ENCODE data around the gene EDNRB. TPM values are rescaled to one million over a fixed set of nuclear protein-coding genes. Genes with fewer than 3 reads are reported as not detected.

The EDNRB gene
- polyA plus RNA-seq, 3 donors, result 0.08 to 0.53 (median 0.37) TPM

DNA sequence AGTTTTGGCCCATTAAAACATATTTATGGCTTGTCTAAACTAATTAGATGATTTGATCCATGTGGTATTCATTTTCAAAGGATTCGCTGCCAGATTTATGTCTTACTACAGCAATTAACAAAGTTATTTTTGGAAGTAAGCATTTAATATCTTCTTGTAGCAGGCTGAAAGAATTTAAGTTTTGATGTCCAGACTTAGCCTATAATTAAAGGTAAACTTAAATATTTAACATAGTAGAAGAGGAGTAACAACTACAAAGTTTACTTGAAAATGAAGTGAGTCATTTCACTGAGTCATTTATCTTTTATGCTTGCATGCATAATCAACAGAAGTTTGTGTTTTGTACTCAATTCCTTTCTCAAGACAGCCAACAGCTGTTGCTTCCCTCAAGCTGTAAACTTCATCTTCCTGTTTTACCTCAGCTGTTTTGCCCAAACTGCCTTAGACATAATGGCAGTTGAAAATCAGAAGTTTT is 58.1 kb downstream of the EDNRB start:
- Histone ChIP-seq H3K4me3 (replicated peaks in 1 of 3; ENCODE audit: low read depth in 2 of 3, low read length in 3 of 3) (peak overlapping the region in 1 of 3 experiments; percentile 10), H3K4me2 (replicated peaks; ENCODE audit: extremely low read depth, low read length, poor library complexity, severe bottlenecking) (peak overlapping the region; percentile 30), H4K20me1 (ENCODE audit: insufficient read depth, low read length) (no peaks in the 10 kb centered on the region), H2AFZ (ENCODE audit: insufficient read depth, low read depth, low read length, poor library complexity, severe bottlenecking) (no peak overlapping the region), H3K27ac (ENCODE audit: low read depth in 1 of 2, low read length in 2 of 2) (peak overlapping the region in 1 of 2 donors; percentile 84), H3K36me3 (replicated peaks in 1 of 2; ENCODE audit: control insufficient read depth in 1 of 2, insufficient read depth in 2 of 2, low read length in 2 of 2) (no peaks in the 10 kb centered on the region), H3K27me3 (ENCODE audit: control insufficient read depth in 2 of 2, insufficient read depth in 2 of 2, low read length in 2 of 2) (no peaks in the 10 kb centered on the region), H3K9me3 (replicated peaks in 1 of 2; ENCODE audit: control insufficient read depth in 1 of 2, insufficient read depth in 1 of 2, low read length in 2 of 2) (no peaks in the 10 kb centered on the region), H3K9ac (ENCODE audit: insufficient read depth, low read length, poor library complexity, severe bottlenecking) (no peak overlapping the region), H3K4me1 (ENCODE audit: control insufficient read depth in 1 of 2, insufficient read depth in 2 of 2, low read length in 2 of 2) (peaks cover 36 to 47% of the 10 kb centered on the region in 2 donors), H3K79me2 (ENCODE audit: insufficient read depth, low read length) (no peaks in the 10 kb centered on the region)
- Mint-ChIP-seq H3K27me3 (ENCODE audit: low read depth in 3 of 3) (peaks cover 0 to 3% (median 0%) of the 10 kb centered on the region in 3 donors), H3K27ac (peak overlapping the region; percentile 84 to 95 (median 89)), H3K9me3 (peaks cover 0 to 7% (median 3%) of the 10 kb centered on the region in 7 donors), H3K4me1 (peaks cover 40% of the 10 kb centered on the region), H3K36me3 (no peaks in the 10 kb centered on the region), H3K4me3 (no peak overlapping the region)
- TF ChIP-seq, protein P1, sequence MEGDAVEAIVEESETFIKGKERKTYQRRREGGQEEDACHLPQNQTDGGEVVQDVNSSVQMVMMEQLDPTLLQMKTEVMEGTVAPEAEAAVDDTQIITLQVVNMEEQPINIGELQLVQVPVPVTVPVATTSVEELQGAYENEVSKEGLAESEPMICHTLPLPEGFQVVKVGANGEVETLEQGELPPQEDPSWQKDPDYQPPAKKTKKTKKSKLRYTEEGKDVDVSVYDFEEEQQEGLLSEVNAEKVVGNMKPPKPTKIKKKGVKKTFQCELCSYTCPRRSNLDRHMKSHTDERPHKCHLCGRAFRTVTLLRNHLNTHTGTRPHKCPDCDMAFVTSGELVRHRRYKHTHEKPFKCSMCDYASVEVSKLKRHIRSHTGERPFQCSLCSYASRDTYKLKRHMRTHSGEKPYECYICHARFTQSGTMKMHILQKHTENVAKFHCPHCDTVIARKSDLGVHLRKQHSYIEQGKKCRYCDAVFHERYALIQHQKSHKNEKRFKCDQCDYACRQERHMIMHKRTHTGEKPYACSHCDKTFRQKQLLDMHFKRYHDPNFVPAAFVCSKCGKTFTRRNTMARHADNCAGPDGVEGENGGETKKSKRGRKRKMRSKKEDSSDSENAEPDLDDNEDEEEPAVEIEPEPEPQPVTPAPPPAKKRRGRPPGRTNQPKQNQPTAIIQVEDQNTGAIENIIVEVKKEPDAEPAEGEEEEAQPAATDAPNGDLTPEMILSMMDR (IDR thresholded peaks at IDR 0.05), result no peak
- intact Hi-C loops (cut with micrococcal nuclease), result no loop called here
- no CpG with 5 or more reads among the region's 1 CpG for WGBS (ENCODE audit: insufficient coverage)
- peak; percentile 70 to 87 (median 85) for DNase-seq

GRCh38 chr13:77859450-77859849 is 59.2 kb downstream of the EDNRB start:
- Mint-ChIP-seq H3K4me1 (peaks cover 40% of the 10 kb centered on the region), H3K9me3 (peaks cover 0 to 8% (median 3%) of the 10 kb centered on the region in 7 donors), H3K36me3 (no peaks in the 10 kb centered on the region), H3K27ac (peak overlapping the region; percentile 10 to 95 (median 78)), H3K27me3 (ENCODE audit: low read depth in 3 of 3) (peaks cover 0 to 3% (median 0%) of the 10 kb centered on the region in 3 donors), H3K4me3 (no peak overlapping the region)
- intact Hi-C loops (cut with micrococcal nuclease), result no loop called here
- WGBS (ENCODE audit: insufficient coverage), result 80% methylated on average over 6 of the region's 8 CpGs
- no peaks in the 10 kb centered on the region for H3K27me3 ChIP-seq (ENCODE audit: control insufficient read depth in 2 of 2, insufficient read depth in 2 of 2, low read length in 2 of 2)
- no peaks in the 10 kb centered on the region for H4K20me1 ChIP-seq (ENCODE audit: insufficient read depth, low read length)
- H3K4me3 ChIP-seq (replicated peaks in 1 of 3; ENCODE audit: low read depth in 2 of 3, low read length in 3 of 3), result no peak overlapping the region
- H2AFZ ChIP-seq (ENCODE audit: insufficient read depth, low read depth, low read length, poor library complexity, severe bottlenecking), result no peak overlapping the region
- TF ChIP-seq, protein P1 (IDR thresholded peaks at IDR 0.05), result no peak
- H3K36me3 ChIP-seq (replicated peaks in 1 of 2; ENCODE audit: control insufficient read depth in 1 of 2, insufficient read depth in 2 of 2, low read length in 2 of 2), result no peaks in the 10 kb centered on the region
- H3K9ac ChIP-seq (ENCODE audit: insufficient read depth, low read length, poor library complexity, severe bottlenecking), result no peak overlapping the region
- peak; percentile 66 to 78 (median 66) for DNase-seq
- H3K79me2 ChIP-seq (ENCODE audit: insufficient read depth, low read length), result no peaks in the 10 kb centered on the region
- peak overlapping the region in 1 of 2 donors; percentile 84 for H3K27ac ChIP-seq (ENCODE audit: low read depth in 1 of 2, low read length in 2 of 2)
- H3K9me3 ChIP-seq (replicated peaks in 1 of 2; ENCODE audit: control insufficient read depth in 1 of 2, insufficient read depth in 1 of 2, low read length in 2 of 2), result no peaks in the 10 kb centered on the region
- no peak overlapping the region for H3K4me2 ChIP-seq (replicated peaks; ENCODE audit: extremely low read depth, low read length, poor library complexity, severe bottlenecking)
- peaks cover 36 to 47% of the 10 kb centered on the region in 2 donors for H3K4me1 ChIP-seq (ENCODE audit: control insufficient read depth in 1 of 2, insufficient read depth in 2 of 2, low read length in 2 of 2)
